Duodenal mucosa (tissue), 2 donors: ENCODE measurements around the gene ALDH1L1.
A peak's percentile ranks its signal among the peaks of the same experiment; 100 is the strongest.

Source experiments
- H3K27ac ChIP-seq: one replicate; pipeline ENCODE4 v1.7.0; 2013; ENCODE audit warnings: low read depth, low read length
- H3K27me3 ChIP-seq, 2 donors: one replicate each; pipeline ENCODE4 v1.7.0; 2013; ENCODE audit warnings: low read length in 2 of 2, control low read depth in 1 of 2; ENCODE audit not compliant: insufficient read depth in 2 of 2, control insufficient read depth in 1 of 2
- H3K36me3 ChIP-seq, 2 donors: one replicate each; pipeline ENCODE4 v1.7.0; 2013; ENCODE audit warnings: low read length in 2 of 2, control low read depth in 1 of 2; ENCODE audit not compliant: insufficient read depth in 2 of 2, control insufficient read depth in 1 of 2
- H3K4me1 ChIP-seq, 2 donors: one replicate each; pipeline ENCODE4 v1.7.0; 2013; ENCODE audit warnings: low read length in 2 of 2, control low read depth in 1 of 2; ENCODE audit not compliant: insufficient read depth in 2 of 2, control insufficient read depth in 1 of 2
- H3K4me3 ChIP-seq, 2 donors: one replicate each; pipeline ENCODE4 v1.7.0; 2013; ENCODE audit warnings: low read length in 2 of 2, low read depth in 1 of 2
- H3K9ac ChIP-seq, 2 donors: one replicate each; pipeline ENCODE4 v1.7.0; 2013; ENCODE audit warnings: low read length in 2 of 2, low read depth in 1 of 2
- H3K9me3 ChIP-seq, 2 donors: one replicate each; pipeline ENCODE4 v1.7.0; 2013; ENCODE audit warnings: low read length in 2 of 2, control low read depth in 1 of 2; ENCODE audit not compliant: control insufficient read depth in 1 of 2

The ALDH1L1 gene

DNA sequence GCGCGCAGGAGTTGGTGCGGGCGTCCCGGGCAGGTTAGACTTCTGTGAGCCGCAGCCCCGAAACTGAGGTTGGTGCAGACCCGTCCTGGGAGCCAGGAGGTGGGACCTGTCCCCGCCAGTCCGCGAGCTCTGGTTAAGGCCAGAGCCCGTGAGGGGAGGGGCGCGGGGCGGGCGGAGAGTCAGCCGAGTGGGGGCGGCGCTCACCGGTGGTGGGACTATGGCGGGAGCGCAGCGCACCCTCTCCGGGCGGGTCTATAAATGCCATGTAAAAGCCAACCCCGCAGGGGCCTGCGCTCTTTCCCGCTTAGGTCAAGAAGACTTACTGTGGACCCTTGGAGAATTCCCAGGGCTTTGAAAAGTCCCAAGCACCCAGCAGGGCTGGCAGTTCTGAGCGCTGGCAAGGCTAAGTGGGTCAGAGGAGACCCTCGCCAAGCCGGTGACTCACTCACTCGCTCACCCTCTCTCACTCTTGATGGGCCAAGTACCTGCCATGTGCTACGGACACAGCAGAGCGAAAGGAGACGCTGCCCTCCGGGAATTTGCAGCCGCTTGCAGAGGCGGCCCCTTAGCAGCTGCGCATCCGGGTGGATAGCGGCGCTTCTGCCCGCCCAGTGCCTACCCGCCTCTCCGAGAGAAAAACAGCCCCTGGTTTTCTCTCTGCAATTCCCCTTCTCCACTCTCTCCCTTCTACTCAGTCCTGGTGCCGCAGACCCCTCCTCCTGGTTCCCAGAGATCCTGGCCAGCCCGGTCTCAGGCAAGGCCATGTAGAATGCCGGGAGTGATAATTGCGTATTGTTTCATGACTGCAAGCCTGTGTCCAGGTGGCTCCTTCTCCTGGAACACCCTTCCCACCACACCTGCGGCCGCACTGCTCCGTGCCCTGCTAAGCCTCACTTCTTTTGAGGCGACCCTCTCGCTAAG, at the start of gene ALDH1L1:
ALDH1L1 (minus strand) TSS at position 110 of the 921 bp plus-strand sequence. CDS start 19,607 bp downstream, outside the sequence.
- Histone ChIP-seq H3K9me3 (no peaks in the 10 kb centered on the region), H3K4me3 (peak within 1 kb of the TSS in 1 of 2 donors; percentile 52), H3K36me3 (no peaks in the 10 kb centered on the region), H3K27ac (peak within 1 kb of the TSS; percentile 32), H3K4me1 (no peaks in the 10 kb centered on the region), H3K9ac (no peak within 1 kb of the TSS), H3K27me3 (peaks cover 20 to 38% of the 10 kb centered on the region in 2 donors)

DNA sequence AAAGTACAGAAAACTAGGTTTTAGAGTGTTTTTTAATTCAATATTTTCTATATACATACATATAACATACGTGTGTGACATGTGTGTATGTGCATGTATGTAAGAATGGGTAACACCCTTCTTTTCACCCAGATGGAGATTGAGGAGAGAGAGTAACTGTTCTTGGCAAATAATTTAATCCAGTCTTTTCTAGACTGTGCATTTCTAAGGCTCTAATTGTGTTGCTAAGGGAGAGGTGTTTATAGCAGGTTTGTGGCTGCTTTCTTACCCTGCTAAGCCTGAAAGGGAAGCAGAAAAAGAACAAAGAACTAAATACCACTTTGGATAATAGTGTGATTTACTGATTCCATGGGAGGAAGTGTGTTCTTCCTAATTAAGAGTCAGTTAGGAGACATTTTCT, 46.0 kb upstream of the ALDH1L1 start:
- H3K9me3 ChIP-seq = peaks cover 0 to 6% of the 10 kb centered on the region in 2 donors
- no peak overlapping the region for H3K9ac ChIP-seq
- no peaks in the 10 kb centered on the region for H3K27me3 ChIP-seq
- H3K4me1 ChIP-seq = no peaks in the 10 kb centered on the region
- H3K4me3 ChIP-seq = no peak overlapping the region
- H3K36me3 ChIP-seq = no peaks in the 10 kb centered on the region
- no peak overlapping the region for H3K27ac ChIP-seq

DNA sequence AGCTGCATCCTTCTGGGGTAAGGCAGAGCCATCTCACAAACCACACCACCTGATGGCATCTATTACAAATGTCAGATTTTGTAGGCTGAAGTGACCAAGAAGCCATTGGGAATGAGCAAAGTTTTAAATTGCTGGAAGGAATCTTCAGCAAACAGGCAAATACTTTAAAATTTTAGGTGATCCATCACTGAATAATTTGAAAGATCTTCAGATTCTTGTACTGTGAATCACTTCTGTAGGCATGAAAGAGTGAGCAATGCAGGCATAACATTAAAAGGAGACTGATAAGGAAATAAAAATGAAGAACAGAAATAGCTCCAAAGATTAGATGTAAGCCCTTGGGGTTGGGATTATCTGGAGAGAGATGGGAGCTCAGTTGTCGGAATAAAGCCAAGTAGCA, 36.0 kb upstream of the ALDH1L1 start:
- Histone ChIP-seq H3K4me1 (peaks cover 0 to 6% of the 10 kb centered on the region in 2 donors), H3K36me3 (no peaks in the 10 kb centered on the region), H3K9me3 (no peaks in the 10 kb centered on the region), H3K27ac (no peak overlapping the region), H3K27me3 (peaks cover 38 to 41% of the 10 kb centered on the region in 2 donors), H3K9ac (no peak overlapping the region), H3K4me3 (no peak overlapping the region)

DNA sequence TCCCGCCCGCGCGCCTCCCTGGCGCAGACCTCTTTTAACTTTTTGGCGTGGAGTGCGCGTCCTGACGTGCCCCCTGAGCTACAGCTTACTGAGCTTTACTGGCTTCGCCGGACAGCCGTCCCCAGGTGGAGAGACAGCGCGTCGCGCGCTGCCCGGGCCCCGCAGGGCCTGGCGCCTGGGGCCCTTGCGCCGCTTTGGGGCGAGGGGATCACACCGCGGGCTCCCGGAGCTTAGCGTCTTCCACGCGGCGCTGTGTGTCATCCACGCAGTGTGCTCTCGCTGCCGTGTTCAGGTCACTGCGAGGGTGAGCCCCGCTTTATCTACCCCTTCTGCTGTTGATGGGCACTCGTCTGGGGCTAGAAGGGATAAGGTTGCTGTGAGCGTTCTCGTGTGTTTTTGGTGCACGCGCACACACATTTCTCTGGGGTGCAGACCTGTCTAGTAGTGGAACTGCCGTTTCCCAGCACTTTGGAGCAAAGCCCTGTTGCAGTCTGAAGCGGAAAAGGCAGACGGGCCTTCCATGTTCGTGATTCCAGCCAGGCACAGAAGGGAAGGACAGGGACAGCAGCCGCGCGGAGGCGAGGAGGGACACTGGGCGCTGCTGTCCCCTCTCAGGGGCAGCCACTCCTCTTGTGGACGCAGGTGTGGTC, 33.1 kb upstream of the ALDH1L1 start:
- Histone ChIP-seq H3K36me3 (no peaks in the 10 kb centered on the region), H3K9ac (peak overlapping the region in 1 of 2 donors; percentile 8), H3K4me3 (peak overlapping the region; percentile 49 to 57), H3K27me3 (peaks cover 42 to 46% of the 10 kb centered on the region in 2 donors), H3K9me3 (no peaks in the 10 kb centered on the region), H3K4me1 (peaks cover 5 to 12% of the 10 kb centered on the region in 2 donors), H3K27ac (no peak overlapping the region)

DNA sequence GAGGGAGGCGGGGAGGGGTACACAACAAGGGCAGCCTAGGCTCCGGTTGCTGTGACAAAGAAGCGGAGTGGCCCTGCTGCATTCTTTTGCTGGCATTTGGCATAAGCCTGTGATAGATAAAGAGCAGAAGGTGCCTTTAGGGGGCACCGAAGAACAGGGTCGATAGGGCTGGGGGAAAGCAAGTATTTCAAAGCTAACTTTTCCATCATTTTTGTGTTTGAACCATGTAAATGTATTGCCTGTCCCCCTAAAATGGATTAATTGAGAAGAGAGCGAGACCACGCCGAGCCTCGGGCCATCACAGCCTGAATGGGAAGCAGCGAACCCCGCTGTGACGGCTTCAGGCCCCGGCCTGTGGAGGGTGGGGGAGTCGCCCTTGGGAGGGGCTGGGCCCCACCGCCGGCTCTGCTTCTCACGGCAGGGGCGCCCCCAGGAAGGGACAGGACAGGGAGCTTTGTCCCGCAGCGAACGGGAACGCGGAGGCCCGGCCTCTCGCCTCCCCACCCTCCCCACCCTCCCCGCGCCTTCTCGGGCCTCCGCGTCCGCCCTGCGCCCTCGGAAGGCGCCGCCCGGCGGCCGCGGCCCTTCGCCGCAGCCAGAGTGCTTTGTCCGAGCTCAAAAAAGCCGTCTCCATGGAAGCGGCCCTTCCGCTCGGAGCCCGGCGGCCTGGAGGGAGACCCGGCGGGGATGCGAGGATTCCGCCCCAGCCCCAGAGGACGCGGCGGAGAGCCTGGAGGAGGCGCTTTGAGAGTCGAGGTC, 32.4 kb upstream of the ALDH1L1 start:
- H3K9me3 ChIP-seq = no peaks in the 10 kb centered on the region
- peak overlapping the region in 1 of 2 donors; percentile 8 for H3K9ac ChIP-seq
- H3K4me1 ChIP-seq = peaks cover 8 to 16% of the 10 kb centered on the region in 2 donors
- no peaks in the 10 kb centered on the region for H3K36me3 ChIP-seq
- no peak overlapping the region for H3K27ac ChIP-seq
- peak overlapping the region; percentile 49 to 57 for H3K4me3 ChIP-seq
- peaks cover 42 to 46% of the 10 kb centered on the region in 2 donors for H3K27me3 ChIP-seq

DNA sequence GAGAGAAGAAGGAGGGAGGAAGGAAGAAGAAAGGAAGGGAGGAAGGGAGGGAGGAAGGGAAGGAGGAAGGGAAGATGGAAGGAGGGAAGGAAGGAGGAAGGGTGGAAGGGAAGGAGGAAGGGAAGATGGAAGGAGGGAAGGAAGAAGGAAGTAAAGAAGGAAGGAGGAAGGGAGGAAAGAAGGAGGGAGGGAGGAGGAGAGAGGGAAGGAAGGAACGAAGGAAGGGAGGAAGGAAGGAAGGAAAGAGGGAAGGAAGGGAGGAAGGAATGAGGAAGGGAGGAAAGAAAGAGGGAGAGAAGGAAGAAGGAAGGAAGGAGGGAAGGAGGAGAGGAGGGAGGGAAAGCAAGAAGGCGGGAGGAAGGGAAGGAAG, 31.8 kb upstream of the ALDH1L1 start:
- no peaks in the 10 kb centered on the region for H3K9me3 ChIP-seq
- H3K36me3 ChIP-seq = no peaks in the 10 kb centered on the region
- H3K27ac ChIP-seq = no peak overlapping the region
- H3K4me1 ChIP-seq = peaks cover 8 to 16% of the 10 kb centered on the region in 2 donors
- peaks cover 42 to 46% of the 10 kb centered on the region in 2 donors for H3K27me3 ChIP-seq
- no peak overlapping the region for H3K9ac ChIP-seq
- no peak overlapping the region for H3K4me3 ChIP-seq

DNA sequence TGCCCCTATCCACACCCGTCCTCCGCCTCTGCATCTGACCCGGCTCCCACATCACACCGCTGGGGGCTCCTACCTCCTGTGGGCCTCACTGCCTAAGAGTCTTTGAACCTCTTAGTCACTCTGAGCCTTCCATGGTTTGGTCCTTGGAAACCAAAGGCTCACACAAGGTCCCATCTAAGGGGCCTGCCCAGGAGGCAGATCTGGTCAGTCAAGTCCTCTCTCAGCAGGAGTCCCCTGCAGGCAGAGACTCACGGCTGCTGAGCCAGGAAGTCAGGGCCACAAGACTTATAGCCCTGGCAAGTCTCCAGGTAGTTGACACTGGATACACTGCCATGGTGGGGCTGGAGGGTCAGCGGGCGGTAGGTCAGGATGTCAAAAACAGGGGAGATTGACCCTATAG, 31.2 kb upstream of the ALDH1L1 start:
- no peak overlapping the region for H3K4me3 ChIP-seq
- no peak overlapping the region for H3K27ac ChIP-seq
- no peaks in the 10 kb centered on the region for H3K36me3 ChIP-seq
- no peak overlapping the region for H3K9ac ChIP-seq
- peaks cover 37 to 46% of the 10 kb centered on the region in 2 donors for H3K27me3 ChIP-seq
- H3K4me1 ChIP-seq = peaks cover 8 to 16% of the 10 kb centered on the region in 2 donors
- H3K9me3 ChIP-seq = no peaks in the 10 kb centered on the region

DNA sequence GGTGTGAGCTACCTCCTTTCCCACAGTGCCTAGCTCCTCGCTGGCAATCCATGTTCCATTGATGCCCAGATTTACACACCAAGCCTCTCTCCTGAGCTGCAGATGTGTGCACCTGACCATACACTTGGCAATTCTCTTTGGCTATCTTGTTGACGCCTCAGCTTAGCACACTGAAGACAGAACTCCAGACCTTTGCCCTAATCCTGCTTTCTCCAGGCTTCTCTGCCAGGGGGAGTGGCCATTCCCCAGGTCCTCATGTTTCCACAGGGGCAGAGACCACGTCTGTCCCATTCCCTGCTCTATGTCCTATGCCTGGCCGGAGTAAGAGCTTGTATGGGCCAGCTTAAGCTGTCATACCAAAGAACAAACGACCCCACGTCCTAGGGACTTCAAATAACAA, 30.2 kb upstream of the ALDH1L1 start:
- Histone ChIP-seq H3K27me3 (peaks cover 28 to 39% of the 10 kb centered on the region in 2 donors), H3K36me3 (no peaks in the 10 kb centered on the region), H3K9ac (no peak overlapping the region), H3K9me3 (no peaks in the 10 kb centered on the region), H3K27ac (no peak overlapping the region), H3K4me3 (no peak overlapping the region), H3K4me1 (peaks cover 8 to 16% of the 10 kb centered on the region in 2 donors)

DNA sequence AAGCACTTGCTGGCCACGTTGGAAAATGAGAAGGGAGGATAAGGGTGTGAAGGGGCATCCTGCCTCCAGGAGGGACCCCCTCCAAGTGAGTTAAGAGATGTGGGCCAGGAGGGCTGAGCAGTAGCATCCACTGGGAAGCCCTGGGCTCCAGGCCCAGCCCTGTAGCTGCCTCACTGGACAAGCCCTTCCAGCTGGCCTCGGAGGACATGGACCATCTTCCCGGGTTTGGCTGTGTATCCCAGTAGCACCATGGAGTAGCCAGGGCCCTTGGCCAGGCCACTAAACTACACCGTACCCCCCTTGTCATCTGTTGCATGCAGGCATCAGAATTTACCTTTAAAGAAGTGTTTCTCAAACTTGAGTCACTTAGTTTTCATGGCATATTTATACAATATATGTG, 29.4 kb upstream of the ALDH1L1 start:
- Histone ChIP-seq H3K27me3 (peaks cover 27 to 32% of the 10 kb centered on the region in 2 donors), H3K9ac (no peak overlapping the region), H3K36me3 (no peaks in the 10 kb centered on the region), H3K9me3 (no peaks in the 10 kb centered on the region), H3K4me3 (no peak overlapping the region), H3K27ac (no peak overlapping the region), H3K4me1 (peaks cover 8 to 16% of the 10 kb centered on the region in 2 donors)
